GM23338 (cell line): ENCODE results near the gene DTNBP1.

Source experiments
- CREB1 ChIP-seq: fragments of 250-450 bp; sonication (Bioruptor Pico); IDR thresholded peaks from 2 replicates; pipeline ENCODE4 v1.5.0; 2020; ENCODE audit warnings: low read depth, mild to moderate bottlenecking, moderate library complexity
- CTCF ChIP-seq, 2 experiments: fragments of 200-600 bp in 1 of 2; sonication (generic) in 1 of 2; conservative IDR thresholded peaks; 2 replicates each; pipeline versions ENCODE4 v1.5.1 to v1.6.1; 2016 to 2017; ENCODE audit warnings: antibody characterized with exemption in 2 of 2, low read depth in 2 of 2, mild to moderate bottlenecking in 2 of 2, moderate library complexity in 1 of 2
- EZH2 ChIP-seq: fragments of 200-600 bp; sonication (generic); IDR thresholded peaks from one replicate; pipeline ENCODE4 v1.8.0; 2017; ENCODE audit warnings: antibody characterized with exemption, mild to moderate bottlenecking, low read depth; ENCODE audit not compliant: unreplicated experiment
- EZH2phosphoT487 ChIP-seq: fragments of 200-600 bp; sonication (generic); IDR thresholded peaks from one replicate; pipeline ENCODE4 v1.8.1; 2018; ENCODE audit warnings: antibody characterized with exemption; ENCODE audit not compliant: unreplicated experiment
- JUNB ChIP-seq: IDR thresholded peaks from one replicate; pipeline ENCODE4 v1.6.1; 2016; ENCODE audit warnings: antibody characterized with exemption; ENCODE audit not compliant: unreplicated experiment
- POLR2AphosphoS5 ChIP-seq: IDR thresholded peaks from 2 replicates; pipeline ENCODE4 v1.6.1; 2016; ENCODE audit warnings: antibody characterized with exemption, low read depth
- STAT1 ChIP-seq: IDR thresholded peaks from one replicate; pipeline ENCODE4 v1.6.1; 2016; ENCODE audit warnings: antibody characterized with exemption; ENCODE audit not compliant: unreplicated experiment
- TF ChIP-seq, protein P1 (sequence below): IDR thresholded peaks from one replicate; pipeline ENCODE4 v1.6.1; 2018; ENCODE audit warnings: antibody characterized with exemption; ENCODE audit not compliant: unreplicated experiment

- TF ChIP-seq CTCF (conservative IDR thresholded peaks at IDR 0.05; ENCODE audit: low read depth in 2 of 2) (no peak), POLR2AphosphoS5 (no peak), EZH2phosphoT487 (no peak), CREB1 (no peak), EZH2 (no peak), JUNB (no peak), STAT1 (no peak)
- TF ChIP-seq, protein P1, sequence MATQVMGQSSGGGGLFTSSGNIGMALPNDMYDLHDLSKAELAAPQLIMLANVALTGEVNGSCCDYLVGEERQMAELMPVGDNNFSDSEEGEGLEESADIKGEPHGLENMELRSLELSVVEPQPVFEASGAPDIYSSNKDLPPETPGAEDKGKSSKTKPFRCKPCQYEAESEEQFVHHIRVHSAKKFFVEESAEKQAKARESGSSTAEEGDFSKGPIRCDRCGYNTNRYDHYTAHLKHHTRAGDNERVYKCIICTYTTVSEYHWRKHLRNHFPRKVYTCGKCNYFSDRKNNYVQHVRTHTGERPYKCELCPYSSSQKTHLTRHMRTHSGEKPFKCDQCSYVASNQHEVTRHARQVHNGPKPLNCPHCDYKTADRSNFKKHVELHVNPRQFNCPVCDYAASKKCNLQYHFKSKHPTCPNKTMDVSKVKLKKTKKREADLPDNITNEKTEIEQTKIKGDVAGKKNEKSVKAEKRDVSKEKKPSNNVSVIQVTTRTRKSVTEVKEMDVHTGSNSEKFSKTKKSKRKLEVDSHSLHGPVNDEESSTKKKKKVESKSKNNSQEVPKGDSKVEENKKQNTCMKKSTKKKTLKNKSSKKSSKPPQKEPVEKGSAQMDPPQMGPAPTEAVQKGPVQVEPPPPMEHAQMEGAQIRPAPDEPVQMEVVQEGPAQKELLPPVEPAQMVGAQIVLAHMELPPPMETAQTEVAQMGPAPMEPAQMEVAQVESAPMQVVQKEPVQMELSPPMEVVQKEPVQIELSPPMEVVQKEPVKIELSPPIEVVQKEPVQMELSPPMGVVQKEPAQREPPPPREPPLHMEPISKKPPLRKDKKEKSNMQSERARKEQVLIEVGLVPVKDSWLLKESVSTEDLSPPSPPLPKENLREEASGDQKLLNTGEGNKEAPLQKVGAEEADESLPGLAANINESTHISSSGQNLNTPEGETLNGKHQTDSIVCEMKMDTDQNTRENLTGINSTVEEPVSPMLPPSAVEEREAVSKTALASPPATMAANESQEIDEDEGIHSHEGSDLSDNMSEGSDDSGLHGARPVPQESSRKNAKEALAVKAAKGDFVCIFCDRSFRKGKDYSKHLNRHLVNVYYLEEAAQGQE, result no peak
These were observed 34.2 kb downstream of the DTNBP1 start for GRCh38 chr6:15628499-15629131.
